Measurements from ENCODE around the gene NEGR1. TPM values are rescaled to one million over a fixed set of nuclear protein-coding genes. Genes with fewer than 3 reads are reported as not detected.

Gene NEGR1
- total RNA-seq, 1 experiment from 2014 or later: 2.9 TPM

DNA sequence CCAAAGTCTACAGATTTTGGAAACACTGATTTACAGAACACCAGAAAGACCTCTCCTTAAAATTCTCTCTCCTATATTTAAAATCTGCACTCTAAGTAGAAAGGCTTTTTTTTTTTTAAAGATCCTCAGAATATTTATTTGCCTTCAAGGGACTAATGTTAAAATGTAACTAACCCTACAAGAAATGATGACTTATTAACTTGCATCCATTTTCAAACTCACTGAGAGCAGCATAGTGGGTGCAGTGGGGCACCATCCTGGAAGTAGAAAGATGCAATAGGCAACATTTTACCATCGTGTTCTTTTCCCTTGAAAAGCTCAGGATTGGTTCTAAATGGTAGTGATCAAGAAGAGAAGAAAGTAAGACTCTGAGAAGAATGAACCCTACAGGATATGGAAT lies 498.1 kb downstream of the NEGR1 start:
- no peak overlapping the region for H3K27ac Mint-ChIP-seq
- H3K36me3 Mint-ChIP-seq: no peaks in the 10 kb centered on the region
- no peaks in the 10 kb centered on the region for H3K9me3 Mint-ChIP-seq
- no peak for DNase-seq (ENCODE audit: low spot score)
- TF ChIP-seq, protein P1, sequence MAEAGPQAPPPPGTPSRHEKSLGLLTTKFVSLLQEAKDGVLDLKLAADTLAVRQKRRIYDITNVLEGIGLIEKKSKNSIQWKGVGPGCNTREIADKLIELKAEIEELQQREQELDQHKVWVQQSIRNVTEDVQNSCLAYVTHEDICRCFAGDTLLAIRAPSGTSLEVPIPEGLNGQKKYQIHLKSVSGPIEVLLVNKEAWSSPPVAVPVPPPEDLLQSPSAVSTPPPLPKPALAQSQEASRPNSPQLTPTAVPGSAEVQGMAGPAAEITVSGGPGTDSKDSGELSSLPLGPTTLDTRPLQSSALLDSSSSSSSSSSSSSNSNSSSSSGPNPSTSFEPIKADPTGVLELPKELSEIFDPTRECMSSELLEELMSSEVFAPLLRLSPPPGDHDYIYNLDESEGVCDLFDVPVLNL (CRISPR knock-in tag; IDR thresholded peaks at IDR 0.05; ENCODE audit: borderline replicate concordance, low read depth): no peak
- TF ChIP-seq RORB (CRISPR knock-in tag; IDR thresholded peaks at IDR 0.05): no peak
- TF ChIP-seq, protein P2, sequence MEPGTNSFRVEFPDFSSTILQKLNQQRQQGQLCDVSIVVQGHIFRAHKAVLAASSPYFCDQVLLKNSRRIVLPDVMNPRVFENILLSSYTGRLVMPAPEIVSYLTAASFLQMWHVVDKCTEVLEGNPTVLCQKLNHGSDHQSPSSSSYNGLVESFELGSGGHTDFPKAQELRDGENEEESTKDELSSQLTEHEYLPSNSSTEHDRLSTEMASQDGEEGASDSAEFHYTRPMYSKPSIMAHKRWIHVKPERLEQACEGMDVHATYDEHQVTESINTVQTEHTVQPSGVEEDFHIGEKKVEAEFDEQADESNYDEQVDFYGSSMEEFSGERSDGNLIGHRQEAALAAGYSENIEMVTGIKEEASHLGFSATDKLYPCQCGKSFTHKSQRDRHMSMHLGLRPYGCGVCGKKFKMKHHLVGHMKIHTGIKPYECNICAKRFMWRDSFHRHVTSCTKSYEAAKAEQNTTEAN (CRISPR knock-in tag; IDR thresholded peaks at IDR 0.05): no peak
- TF ChIP-seq, protein P3, sequence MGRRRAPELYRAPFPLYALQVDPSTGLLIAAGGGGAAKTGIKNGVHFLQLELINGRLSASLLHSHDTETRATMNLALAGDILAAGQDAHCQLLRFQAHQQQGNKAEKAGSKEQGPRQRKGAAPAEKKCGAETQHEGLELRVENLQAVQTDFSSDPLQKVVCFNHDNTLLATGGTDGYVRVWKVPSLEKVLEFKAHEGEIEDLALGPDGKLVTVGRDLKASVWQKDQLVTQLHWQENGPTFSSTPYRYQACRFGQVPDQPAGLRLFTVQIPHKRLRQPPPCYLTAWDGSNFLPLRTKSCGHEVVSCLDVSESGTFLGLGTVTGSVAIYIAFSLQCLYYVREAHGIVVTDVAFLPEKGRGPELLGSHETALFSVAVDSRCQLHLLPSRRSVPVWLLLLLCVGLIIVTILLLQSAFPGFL (CRISPR knock-in tag; IDR thresholded peaks at IDR 0.05; ENCODE audit: borderline replicate concordance): no peak
- no peak for TF ChIP-seq JUN (CRISPR knock-in tag; IDR thresholded peaks at IDR 0.05)
- TF ChIP-seq CBFB (CRISPR knock-in tag; IDR thresholded peaks at IDR 0.05; ENCODE audit: low read depth): no peak
- TF ChIP-seq, protein P4, sequence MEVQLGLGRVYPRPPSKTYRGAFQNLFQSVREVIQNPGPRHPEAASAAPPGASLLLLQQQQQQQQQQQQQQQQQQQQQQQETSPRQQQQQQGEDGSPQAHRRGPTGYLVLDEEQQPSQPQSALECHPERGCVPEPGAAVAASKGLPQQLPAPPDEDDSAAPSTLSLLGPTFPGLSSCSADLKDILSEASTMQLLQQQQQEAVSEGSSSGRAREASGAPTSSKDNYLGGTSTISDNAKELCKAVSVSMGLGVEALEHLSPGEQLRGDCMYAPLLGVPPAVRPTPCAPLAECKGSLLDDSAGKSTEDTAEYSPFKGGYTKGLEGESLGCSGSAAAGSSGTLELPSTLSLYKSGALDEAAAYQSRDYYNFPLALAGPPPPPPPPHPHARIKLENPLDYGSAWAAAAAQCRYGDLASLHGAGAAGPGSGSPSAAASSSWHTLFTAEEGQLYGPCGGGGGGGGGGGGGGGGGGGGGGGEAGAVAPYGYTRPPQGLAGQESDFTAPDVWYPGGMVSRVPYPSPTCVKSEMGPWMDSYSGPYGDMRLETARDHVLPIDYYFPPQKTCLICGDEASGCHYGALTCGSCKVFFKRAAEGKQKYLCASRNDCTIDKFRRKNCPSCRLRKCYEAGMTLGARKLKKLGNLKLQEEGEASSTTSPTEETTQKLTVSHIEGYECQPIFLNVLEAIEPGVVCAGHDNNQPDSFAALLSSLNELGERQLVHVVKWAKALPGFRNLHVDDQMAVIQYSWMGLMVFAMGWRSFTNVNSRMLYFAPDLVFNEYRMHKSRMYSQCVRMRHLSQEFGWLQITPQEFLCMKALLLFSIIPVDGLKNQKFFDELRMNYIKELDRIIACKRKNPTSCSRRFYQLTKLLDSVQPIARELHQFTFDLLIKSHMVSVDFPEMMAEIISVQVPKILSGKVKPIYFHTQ (CRISPR knock-in tag; IDR thresholded peaks at IDR 0.05): no peak
- TF ChIP-seq ZNF232 (CRISPR knock-in tag; IDR thresholded peaks at IDR 0.05): no peak
- TF ChIP-seq, protein P5, sequence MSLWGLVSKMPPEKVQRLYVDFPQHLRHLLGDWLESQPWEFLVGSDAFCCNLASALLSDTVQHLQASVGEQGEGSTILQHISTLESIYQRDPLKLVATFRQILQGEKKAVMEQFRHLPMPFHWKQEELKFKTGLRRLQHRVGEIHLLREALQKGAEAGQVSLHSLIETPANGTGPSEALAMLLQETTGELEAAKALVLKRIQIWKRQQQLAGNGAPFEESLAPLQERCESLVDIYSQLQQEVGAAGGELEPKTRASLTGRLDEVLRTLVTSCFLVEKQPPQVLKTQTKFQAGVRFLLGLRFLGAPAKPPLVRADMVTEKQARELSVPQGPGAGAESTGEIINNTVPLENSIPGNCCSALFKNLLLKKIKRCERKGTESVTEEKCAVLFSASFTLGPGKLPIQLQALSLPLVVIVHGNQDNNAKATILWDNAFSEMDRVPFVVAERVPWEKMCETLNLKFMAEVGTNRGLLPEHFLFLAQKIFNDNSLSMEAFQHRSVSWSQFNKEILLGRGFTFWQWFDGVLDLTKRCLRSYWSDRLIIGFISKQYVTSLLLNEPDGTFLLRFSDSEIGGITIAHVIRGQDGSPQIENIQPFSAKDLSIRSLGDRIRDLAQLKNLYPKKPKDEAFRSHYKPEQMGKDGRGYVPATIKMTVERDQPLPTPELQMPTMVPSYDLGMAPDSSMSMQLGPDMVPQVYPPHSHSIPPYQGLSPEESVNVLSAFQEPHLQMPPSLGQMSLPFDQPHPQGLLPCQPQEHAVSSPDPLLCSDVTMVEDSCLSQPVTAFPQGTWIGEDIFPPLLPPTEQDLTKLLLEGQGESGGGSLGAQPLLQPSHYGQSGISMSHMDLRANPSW (CRISPR knock-in tag; conservative IDR thresholded peaks at IDR 0.05; ENCODE audit: low read depth): no peak
- TF ChIP-seq, protein P6, sequence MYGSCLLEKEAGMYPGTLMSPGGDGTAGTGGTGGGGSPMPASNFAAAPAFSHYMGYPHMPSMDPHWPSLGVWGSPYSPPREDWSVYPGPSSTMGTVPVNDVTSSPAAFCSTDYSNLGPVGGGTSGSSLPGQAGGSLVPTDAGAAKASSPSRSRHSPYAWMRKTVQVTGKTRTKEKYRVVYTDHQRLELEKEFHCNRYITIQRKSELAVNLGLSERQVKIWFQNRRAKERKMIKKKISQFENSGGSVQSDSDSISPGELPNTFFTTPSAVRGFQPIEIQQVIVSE (CRISPR knock-in tag; IDR thresholded peaks at IDR 0.05; ENCODE audit: borderline replicate concordance): no peak
- no peak for TF ChIP-seq TEAD1 (CRISPR knock-in tag; IDR thresholded peaks at IDR 0.05)
- TF ChIP-seq MYBL2 (CRISPR knock-in tag; IDR thresholded peaks at IDR 0.05): no peak
- H3K4me3 Mint-ChIP-seq: no peak overlapping the region
- ChIA-PET POLR2A (no interaction called here), CTCF (no interaction called here)
- H3K4me1 Mint-ChIP-seq: peaks cover 9% of the 10 kb centered on the region
- H3K27me3 Mint-ChIP-seq (ENCODE audit: low read depth): no peaks in the 10 kb centered on the region
- no peak for ATAC-seq

DNA sequence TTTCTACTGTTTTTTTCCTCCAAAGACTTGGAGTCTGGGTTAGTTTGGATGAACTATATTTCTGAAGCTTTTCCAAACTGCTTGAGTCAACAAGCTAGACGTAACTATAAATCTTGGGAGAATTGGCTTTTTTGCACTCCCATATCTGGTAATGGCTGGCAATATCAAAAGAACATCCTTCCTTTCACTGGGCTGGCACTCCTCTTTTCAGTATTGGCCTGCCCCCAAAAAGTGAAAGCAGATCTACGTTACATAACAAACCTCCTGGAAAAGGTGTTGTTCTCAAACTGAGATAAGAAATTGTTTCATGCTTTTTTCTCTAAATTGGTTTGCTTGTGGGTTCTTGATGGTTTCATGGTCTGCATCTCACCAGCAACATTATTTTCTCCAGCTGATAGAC lies 499.3 kb downstream of the NEGR1 start:
- Mint-ChIP-seq H3K4me3 (no peak overlapping the region), H3K4me1 (peaks cover 16% of the 10 kb centered on the region), H3K27ac (no peak overlapping the region), H3K9me3 (no peaks in the 10 kb centered on the region), H3K27me3 (ENCODE audit: low read depth) (no peaks in the 10 kb centered on the region), H3K36me3 (no peaks in the 10 kb centered on the region)
- no peak for ATAC-seq
- POLR2A ChIA-PET: no interaction called here
- CTCF ChIA-PET: no interaction called here
- DNase-seq (ENCODE audit: low spot score): no peak
- TF ChIP-seq, protein P7, sequence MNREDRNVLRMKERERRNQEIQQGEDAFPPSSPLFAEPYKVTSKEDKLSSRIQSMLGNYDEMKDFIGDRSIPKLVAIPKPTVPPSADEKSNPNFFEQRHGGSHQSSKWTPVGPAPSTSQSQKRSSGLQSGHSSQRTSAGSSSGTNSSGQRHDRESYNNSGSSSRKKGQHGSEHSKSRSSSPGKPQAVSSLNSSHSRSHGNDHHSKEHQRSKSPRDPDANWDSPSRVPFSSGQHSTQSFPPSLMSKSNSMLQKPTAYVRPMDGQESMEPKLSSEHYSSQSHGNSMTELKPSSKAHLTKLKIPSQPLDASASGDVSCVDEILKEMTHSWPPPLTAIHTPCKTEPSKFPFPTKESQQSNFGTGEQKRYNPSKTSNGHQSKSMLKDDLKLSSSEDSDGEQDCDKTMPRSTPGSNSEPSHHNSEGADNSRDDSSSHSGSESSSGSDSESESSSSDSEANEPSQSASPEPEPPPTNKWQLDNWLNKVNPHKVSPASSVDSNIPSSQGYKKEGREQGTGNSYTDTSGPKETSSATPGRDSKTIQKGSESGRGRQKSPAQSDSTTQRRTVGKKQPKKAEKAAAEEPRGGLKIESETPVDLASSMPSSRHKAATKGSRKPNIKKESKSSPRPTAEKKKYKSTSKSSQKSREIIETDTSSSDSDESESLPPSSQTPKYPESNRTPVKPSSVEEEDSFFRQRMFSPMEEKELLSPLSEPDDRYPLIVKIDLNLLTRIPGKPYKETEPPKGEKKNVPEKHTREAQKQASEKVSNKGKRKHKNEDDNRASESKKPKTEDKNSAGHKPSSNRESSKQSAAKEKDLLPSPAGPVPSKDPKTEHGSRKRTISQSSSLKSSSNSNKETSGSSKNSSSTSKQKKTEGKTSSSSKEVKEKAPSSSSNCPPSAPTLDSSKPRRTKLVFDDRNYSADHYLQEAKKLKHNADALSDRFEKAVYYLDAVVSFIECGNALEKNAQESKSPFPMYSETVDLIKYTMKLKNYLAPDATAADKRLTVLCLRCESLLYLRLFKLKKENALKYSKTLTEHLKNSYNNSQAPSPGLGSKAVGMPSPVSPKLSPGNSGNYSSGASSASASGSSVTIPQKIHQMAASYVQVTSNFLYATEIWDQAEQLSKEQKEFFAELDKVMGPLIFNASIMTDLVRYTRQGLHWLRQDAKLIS (CRISPR knock-in tag; IDR thresholded peaks at IDR 0.05; ENCODE audit: borderline replicate concordance): no peak
- TF ChIP-seq, protein P8, sequence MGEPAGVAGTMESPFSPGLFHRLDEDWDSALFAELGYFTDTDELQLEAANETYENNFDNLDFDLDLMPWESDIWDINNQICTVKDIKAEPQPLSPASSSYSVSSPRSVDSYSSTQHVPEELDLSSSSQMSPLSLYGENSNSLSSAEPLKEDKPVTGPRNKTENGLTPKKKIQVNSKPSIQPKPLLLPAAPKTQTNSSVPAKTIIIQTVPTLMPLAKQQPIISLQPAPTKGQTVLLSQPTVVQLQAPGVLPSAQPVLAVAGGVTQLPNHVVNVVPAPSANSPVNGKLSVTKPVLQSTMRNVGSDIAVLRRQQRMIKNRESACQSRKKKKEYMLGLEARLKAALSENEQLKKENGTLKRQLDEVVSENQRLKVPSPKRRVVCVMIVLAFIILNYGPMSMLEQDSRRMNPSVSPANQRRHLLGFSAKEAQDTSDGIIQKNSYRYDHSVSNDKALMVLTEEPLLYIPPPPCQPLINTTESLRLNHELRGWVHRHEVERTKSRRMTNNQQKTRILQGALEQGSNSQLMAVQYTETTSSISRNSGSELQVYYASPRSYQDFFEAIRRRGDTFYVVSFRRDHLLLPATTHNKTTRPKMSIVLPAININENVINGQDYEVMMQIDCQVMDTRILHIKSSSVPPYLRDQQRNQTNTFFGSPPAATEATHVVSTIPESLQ (CRISPR knock-in tag; IDR thresholded peaks at IDR 0.05): no peak
- TF ChIP-seq, protein P9, sequence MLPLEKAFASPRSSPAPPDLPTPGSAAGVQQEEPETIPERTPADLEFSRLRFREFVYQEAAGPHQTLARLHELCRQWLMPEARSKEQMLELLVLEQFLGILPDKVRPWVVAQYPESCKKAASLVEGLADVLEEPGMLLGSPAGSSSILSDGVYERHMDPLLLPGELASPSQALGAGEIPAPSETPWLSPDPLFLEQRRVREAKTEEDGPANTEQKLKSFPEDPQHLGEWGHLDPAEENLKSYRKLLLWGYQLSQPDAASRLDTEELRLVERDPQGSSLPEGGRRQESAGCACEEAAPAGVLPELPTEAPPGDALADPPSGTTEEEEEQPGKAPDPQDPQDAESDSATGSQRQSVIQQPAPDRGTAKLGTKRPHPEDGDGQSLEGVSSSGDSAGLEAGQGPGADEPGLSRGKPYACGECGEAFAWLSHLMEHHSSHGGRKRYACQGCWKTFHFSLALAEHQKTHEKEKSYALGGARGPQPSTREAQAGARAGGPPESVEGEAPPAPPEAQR (CRISPR knock-in tag; IDR thresholded peaks at IDR 0.05): no peak
- no peak for TF ChIP-seq OVOL2 (CRISPR knock-in tag; IDR thresholded peaks at IDR 0.05; ENCODE audit: borderline replicate concordance)
